Heart left ventricle (tissue), 16 donors: ENCODE results near the gene ST7. TPM values are rescaled to one million over a fixed set of nuclear protein-coding genes. Genes with fewer than 3 reads are reported as not detected.

Source experiments
- ATAC-seq, 4 donors: fragments of 200-7000 bp; cut with Tn5 transposase; one replicate each; pipeline ENCODE4 v1.9.1; 2020 to 2022; ENCODE audit warnings: moderate library complexity in 4 of 4, mild to moderate bottlenecking in 3 of 4, moderate number of reproducible peaks in 1 of 4
- DNase-seq, 5 donors: peaks; one replicate each; pipeline ENCODE4 v3.0.0-alpha.2; 2020
- H3K27ac ChIP-seq, 12 donors: fragments of 200-600 bp; sonication (generic) in 4 of 12; one replicate each; pipeline versions ENCODE4 v1.5.0 to v1.8.0; 2016 to 2022; ENCODE audit warnings: mild to moderate bottlenecking in 2 of 12
- H3K27me3 ChIP-seq, 9 donors: fragments of 200-600 bp; sonication (generic) in 2 of 9; one replicate each; pipeline versions ENCODE4 v1.5.1 to v1.8.0; 2016 to 2022; ENCODE audit warnings: mild to moderate bottlenecking in 3 of 9
- H3K36me3 ChIP-seq, 9 donors: fragments of 200-600 bp; sonication (generic) in 2 of 9; one replicate each; pipeline versions ENCODE4 v1.5.0 to v1.8.0; 2018 to 2022; ENCODE audit warnings: mild to moderate bottlenecking in 2 of 9
- H3K4me1 ChIP-seq, 12 donors: fragments of 200-600 bp; sonication (generic) in 4 of 12; one replicate each; pipeline versions ENCODE4 v1.5.0 to v1.8.0; 2016 to 2022; ENCODE audit warnings: mild to moderate bottlenecking in 3 of 12
- H3K4me3 ChIP-seq, 12 donors: fragments of 200-600 bp; sonication (generic) in 4 of 12; one replicate each; pipeline versions ENCODE4 v1.5.0 to v1.8.0; 2017 to 2022; ENCODE audit warnings: mild to moderate bottlenecking in 9 of 12, moderate library complexity in 4 of 12
- H3K9me3 ChIP-seq, 12 donors: fragments of 200-600 bp; sonication (generic) in 4 of 12; one replicate each; pipeline versions ENCODE4 v1.5.0 to v1.8.0; 2016 to 2022; ENCODE audit warnings: mild to moderate bottlenecking in 1 of 12
- CTCF ChIP-seq, 12 donors: fragments of 200-600 bp; sonication (generic) in 4 of 12; IDR thresholded peaks; one replicate each; pipeline versions ENCODE4 v1.5.0 to v1.8.0; 2018 to 2022; ENCODE audit warnings: antibody characterized with exemption in 12 of 12, mild to moderate bottlenecking in 5 of 12
- POLR2A ChIP-seq, 2 donors: fragments of 450-650 bp; IDR thresholded peaks; one replicate each; pipeline ENCODE4 v1.6.1; 2017; ENCODE audit warnings: antibody characterized with exemption in 2 of 2, mild to moderate bottlenecking in 2 of 2, moderate library complexity in 2 of 2
- WGBS, 4 donors: extraction: QIAGEN DNeasy Blood & Tissue Kit in 2 of 4; methylation state at CpG; one replicate each; pipeline versions ENCODE4 v1.1.5 to v1.1.7; 2013 to 2018; 5-methylcytosine and 5-hydroxymethylcytosine counted together
- intact Hi-C, 10 donors: fragments of 100-400 bp; cut with DNase I; formaldehyde crosslinking; loops; one replicate each; pipeline versions ENCODE4 v1.11.1 to v1.14.2; 2022
- polyA plus RNA-seq, 2 donors: library from polyadenylated mRNA; stranded (reverse); fragments of 200-250 nt; gene quantifications; one replicate each; pipeline ENCODE4 v1.2.3, GENCODE V29; 2013
- total RNA-seq, 9 donors: library from RNA; depleted of rRNA in 2 of 9; stranded (reverse); fragments of >200 nt in 2 of 9; fragmentation: NEBNext Ultra II Directional in 3 of 9; extraction: Animal tissue kit (Norgen Biotek cat#: 25700) in 3 of 9; gene quantifications; one replicate each; pipeline versions ENCODE4 v1.1.0 to v1.2.4, GENCODE V29; 2016 to 2023
- donor health status: ischemic (EF 13 %, LVEDD 7.1; RV severe dilation, severe dysfunction).
- donor health status: healthy with polysubstance abuse.
- donor health status: DM: no; HTN: yes; CAD: no.
- donor health status: DM: no; HTN: no; CAD: no.
- donor health status: ischemic (EF 25% LVEDD 6.9; RV normal size, moderate dysfunction).
- donor health status: ischemic (EF 25% LVEDD 5.7; RV mildly dilated, moderate dysfunction).
- donor health status: healthy.
- donor health status: DM: yes; HTN: yes; CAD: no.
- donor health status: ischemic (EF 35%, LVEDD 5.7; RV mildly dilated, moderate dysfunction).
- donor health status: nonischemic (EF 11% LVEDD 7.7; RV severe dilation, severe dysfunction).
- donor health status: DM: yes; HTN: yes; CAD: no.
- donor health status: PGD.
- donor health status: ischemic (EF 29% LVEDD 5.4; RV normal size, mild dysfunction).
- donor health status: nonischemic (EF 23%, LVEDD 6.1; RV moderate dilation, normal function).

The ST7 gene
- total and polyA plus RNA-seq, 11 donors: 16.0 to 41.3 (median 25.5) TPM

GRCh38 chr7:117138981-117139380 is 185.7 kb downstream of the ST7 start:
- no peaks in the 10 kb centered on the region for H3K27me3 ChIP-seq
- intact Hi-C loops: no loop called here
- no peaks in the 10 kb centered on the region for H3K9me3 ChIP-seq
- no peak for TF ChIP-seq POLR2A (IDR thresholded peaks at IDR 0.05)
- WGBS, 4 donors: 64 to 76% (median 69%) methylated on average over 1 of the region's 1 CpG
- H3K27ac ChIP-seq: peak overlapping the region in 1 of 12 donors; percentile 83
- H3K36me3 ChIP-seq: peaks cover 0 to 62% (median 14%) of the 10 kb centered on the region in 9 donors
- H3K4me1 ChIP-seq: peaks cover 0 to 39% (median 0%) of the 10 kb centered on the region in 12 donors
- DNase-seq (no peak), ATAC-seq (no peak)
- peak overlapping the region in 1 of 12 donors; percentile 6 for H3K4me3 ChIP-seq

- H3K27me3 ChIP-seq: no peaks in the 10 kb centered on the region
- peaks cover 0 to 57% (median 14%) of the 10 kb centered on the region in 9 donors for H3K36me3 ChIP-seq
- no peak for DNase-seq
- TF ChIP-seq POLR2A (IDR thresholded peaks at IDR 0.05) (no peak), CTCF (IDR thresholded peaks at IDR 0.05) (no peak)
- peaks cover 0 to 33% (median 0%) of the 10 kb centered on the region in 12 donors for H3K4me1 ChIP-seq
- H3K27ac ChIP-seq: peak overlapping the region in 1 of 12 donors; percentile 83
- ATAC-seq: no peak
- intact Hi-C loops: no loop called here
- H3K9me3 ChIP-seq: no peaks in the 10 kb centered on the region
- WGBS, 4 donors: 55 to 85% (median 82%) methylated on average over 3 of the region's 3 CpGs
- H3K4me3 ChIP-seq: peak overlapping the region in 1 of 12 donors; percentile 6
These were observed 186.2 kb downstream of the ST7 start for GRCh38 chr7:117139397-117139984.

GRCh38 chr7:117140921-117141320 is 187.6 kb downstream of the ST7 start:
- H3K27me3 ChIP-seq: no peaks in the 10 kb centered on the region
- H3K4me1 ChIP-seq: peaks cover 0 to 29% (median 0%) of the 10 kb centered on the region in 12 donors
- TF ChIP-seq CTCF (IDR thresholded peaks at IDR 0.05) (no peak), POLR2A (IDR thresholded peaks at IDR 0.05) (no peak)
- intact Hi-C loops: no loop called here
- no peak overlapping the region for H3K4me3 ChIP-seq
- DNase-seq (no peak), ATAC-seq (no peak)
- peaks cover 0 to 51% (median 13%) of the 10 kb centered on the region in 9 donors for H3K36me3 ChIP-seq
- H3K27ac ChIP-seq: no peak overlapping the region
- WGBS, 4 donors: 39 to 49% (median 43%) methylated on average over 3 of the region's 3 CpGs
- H3K9me3 ChIP-seq: no peaks in the 10 kb centered on the region

GRCh38 chr7:117143066-117143465 is 189.8 kb downstream of the ST7 start:
- H3K27ac ChIP-seq: no peak overlapping the region
- no peaks in the 10 kb centered on the region for H3K9me3 ChIP-seq
- peaks cover 0 to 40% (median 0%) of the 10 kb centered on the region in 12 donors for H3K4me1 ChIP-seq
- no peak overlapping the region for H3K4me3 ChIP-seq
- intact Hi-C loops: no loop called here
- no peak for DNase-seq
- ATAC-seq: no peak
- 53 to 68% (median 63%) methylated on average over 4 of the region's 4 CpGs for WGBS, 4 donors
- TF ChIP-seq POLR2A (IDR thresholded peaks at IDR 0.05) (no peak), CTCF (IDR thresholded peaks at IDR 0.05) (no peak)
- peaks cover 0 to 35% (median 8%) of the 10 kb centered on the region in 9 donors for H3K36me3 ChIP-seq
- H3K27me3 ChIP-seq: no peaks in the 10 kb centered on the region

GRCh38 chr7:117143580-117143979 is 190.3 kb downstream of the ST7 start:
- intact Hi-C loops: no loop called here
- no peaks in the 10 kb centered on the region for H3K9me3 ChIP-seq
- WGBS, 4 donors: 82 to 89% (median 87%) methylated on average over 2 of the region's 2 CpGs
- H3K27me3 ChIP-seq: no peaks in the 10 kb centered on the region
- peaks cover 0 to 30% (median 8%) of the 10 kb centered on the region in 9 donors for H3K36me3 ChIP-seq
- no peak for DNase-seq
- no peak overlapping the region for H3K4me3 ChIP-seq
- ATAC-seq: no peak
- no peak overlapping the region for H3K27ac ChIP-seq
- no peak for TF ChIP-seq CTCF (IDR thresholded peaks at IDR 0.05)
- TF ChIP-seq POLR2A (IDR thresholded peaks at IDR 0.05): no peak
- H3K4me1 ChIP-seq: peaks cover 0 to 34% (median 0%) of the 10 kb centered on the region in 12 donors
